Activated T-helper 1 cell treated with anti-CD3 and anti-CD28 coated beads, Interleukin-2, amount 50 U/mL, for 16 hours (primary cell): ENCODE results near the gene AGPS.
"Not testable (repeated sequence)": the region's sequence is repeated elsewhere in the genome, so short reads cannot be mapped to it uniquely, and the experiment has no call there.

Experiments
- DNase-seq, 2 donors: peaks; one replicate each; pipeline ENCODE4 v3.0.0-alpha.2; 2020; ENCODE audit warnings: low read depth in 1 of 2, low spot score in 1 of 2

Gene AGPS

GRCh38 chr2:177466337-177467195 lies 74.0 kb downstream of the AGPS start:
- DNase-seq, result no peak

GRCh38 chr2:177467646-177468045 lies 75.1 kb downstream of the AGPS start:
- no peak for DNase-seq

DNA sequence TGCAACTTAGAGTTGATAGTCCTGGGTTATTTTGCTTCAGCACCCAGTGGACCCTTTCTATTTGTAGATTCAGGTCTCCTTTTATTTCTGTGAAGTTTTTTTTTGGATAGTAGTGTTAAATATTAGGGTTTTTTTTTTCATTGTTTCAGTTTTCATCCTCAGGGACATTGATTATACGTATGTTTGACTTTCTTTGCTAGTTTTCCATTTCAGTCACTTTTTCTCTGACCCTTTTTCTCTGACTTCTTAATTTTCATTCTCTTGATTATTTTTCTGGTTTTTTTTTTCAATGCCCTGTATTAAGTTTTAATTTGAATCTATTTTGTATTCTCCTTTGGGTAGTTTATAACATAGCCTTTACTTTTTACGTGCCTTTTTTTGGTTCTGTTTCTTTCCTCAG lies 79.4 kb downstream of the AGPS start:
- no peak for DNase-seq

GRCh38 chr2:177474301-177474700 lies 81.7 kb downstream of the AGPS start:
- no peak for DNase-seq

GRCh38 chr2:177474998-177475397 lies 82.4 kb downstream of the AGPS start:
- no peak for DNase-seq

DNA sequence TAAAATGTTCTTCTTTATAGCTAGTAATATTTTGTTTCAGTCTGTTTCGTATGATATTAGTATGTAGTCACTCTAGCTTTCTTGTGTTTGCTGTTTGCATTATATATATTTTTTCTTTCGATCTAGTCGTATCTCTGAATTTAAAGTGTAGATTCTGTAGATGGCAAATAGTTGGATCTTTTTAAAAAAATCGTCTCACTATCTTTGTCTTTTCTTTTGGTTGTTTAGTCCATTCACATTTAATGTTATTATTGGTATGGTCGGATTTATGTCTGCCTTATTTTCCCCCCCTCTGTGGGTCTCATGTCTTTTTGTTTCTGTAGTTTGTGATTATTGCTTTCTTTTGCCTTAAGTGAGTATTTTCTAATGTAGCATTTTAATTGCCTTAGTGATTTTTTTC lies 84.3 kb downstream of the AGPS start:
- no peak for DNase-seq

- no peak for DNase-seq
These were observed 85.5 kb downstream of the AGPS start for GRCh38 chr2:177478029-177478428.

DNA sequence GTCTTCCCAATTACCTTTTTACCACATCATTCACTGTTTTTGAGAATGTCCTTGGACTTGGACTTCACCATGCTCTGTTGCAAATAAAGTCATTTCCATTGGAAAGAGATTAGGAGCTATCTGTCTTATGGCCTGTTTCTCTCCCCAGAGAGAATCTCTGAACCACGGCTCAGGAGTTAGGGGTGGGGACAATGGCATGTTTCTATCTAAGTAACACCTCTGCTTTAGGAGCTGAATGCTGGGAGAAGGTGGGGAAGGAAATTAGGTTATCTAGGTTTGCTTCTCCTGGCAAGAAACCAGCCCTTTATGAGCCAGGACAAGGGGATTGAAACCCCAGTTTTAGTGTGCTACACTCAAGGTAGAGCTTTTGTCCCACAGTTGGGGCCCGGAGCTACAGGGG lies 86.3 kb downstream of the AGPS start:
- no peak for DNase-seq

DNA sequence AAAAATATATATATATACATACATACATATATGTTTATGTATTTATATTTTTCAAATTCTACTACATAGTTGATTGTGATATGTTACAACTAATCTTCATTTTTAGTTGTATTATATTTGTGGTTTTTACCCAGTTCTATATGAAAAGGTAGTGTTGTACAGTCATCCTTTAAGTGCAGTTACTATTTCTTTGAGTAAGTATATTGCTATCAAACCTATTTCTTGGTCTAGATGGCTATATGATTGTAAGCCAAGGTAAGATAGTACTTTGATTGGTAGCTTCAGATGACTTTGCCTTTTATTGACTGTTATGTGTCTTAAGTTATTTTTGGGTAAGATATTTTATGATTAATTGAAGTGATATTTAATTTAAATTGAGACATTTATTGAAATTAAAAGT lies 89.6 kb downstream of the AGPS start:
- no peak for DNase-seq

- DNase-seq, result no peak
These were observed 91.0 kb downstream of the AGPS start for GRCh38 chr2:177483531-177483930.

DNA sequence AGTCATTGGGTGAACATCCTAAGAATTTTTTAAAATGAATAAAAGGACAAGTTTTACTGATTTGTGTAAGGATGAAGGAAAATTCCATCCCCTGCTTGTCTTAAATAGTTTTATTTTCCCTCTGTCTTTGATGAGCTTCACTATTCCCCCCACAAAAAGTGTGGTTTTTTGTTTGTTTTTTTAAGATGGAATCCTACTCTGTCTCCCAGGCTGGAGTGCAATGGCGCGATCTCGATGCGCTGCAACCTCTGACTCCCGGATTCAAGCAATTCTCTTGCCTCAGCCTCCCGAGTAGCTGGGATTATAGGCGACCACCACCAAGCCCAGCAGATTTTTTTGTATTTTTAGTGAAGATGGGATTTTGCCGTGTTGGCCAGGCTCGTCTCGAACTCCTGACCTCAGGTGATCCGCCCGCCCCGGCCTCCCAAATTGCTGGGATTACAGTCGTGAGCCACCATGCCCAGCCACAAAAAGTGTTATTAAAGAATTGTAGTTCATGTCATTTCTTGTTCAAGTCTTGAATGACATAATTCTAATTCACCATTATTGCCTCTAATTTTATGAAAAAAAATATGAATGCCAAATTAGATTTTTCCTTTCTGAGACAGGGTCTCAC lies 91.7 kb downstream of the AGPS start:
- DNase-seq, result no peak

DNA sequence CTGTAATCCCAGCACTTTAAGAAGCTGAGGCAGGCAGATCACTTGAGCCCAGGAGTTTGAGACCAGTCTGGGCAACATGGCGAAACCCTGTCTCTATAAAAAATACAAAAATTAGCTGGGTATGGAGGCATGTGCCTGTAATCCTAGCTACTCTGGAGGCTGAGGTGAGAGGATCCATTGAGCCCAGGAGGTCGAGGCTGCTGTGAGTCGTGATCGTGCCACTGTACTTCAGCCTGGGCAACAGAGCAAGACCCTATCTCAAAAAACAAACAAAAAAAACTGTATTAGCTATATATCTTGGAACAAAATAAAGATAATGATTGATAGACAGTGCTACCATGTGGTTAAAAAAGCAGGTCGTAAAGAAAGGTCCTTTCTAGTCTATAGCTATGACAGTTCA lies 93.1 kb downstream of the AGPS start:
- not testable (repeated sequence) for DNase-seq

DNA sequence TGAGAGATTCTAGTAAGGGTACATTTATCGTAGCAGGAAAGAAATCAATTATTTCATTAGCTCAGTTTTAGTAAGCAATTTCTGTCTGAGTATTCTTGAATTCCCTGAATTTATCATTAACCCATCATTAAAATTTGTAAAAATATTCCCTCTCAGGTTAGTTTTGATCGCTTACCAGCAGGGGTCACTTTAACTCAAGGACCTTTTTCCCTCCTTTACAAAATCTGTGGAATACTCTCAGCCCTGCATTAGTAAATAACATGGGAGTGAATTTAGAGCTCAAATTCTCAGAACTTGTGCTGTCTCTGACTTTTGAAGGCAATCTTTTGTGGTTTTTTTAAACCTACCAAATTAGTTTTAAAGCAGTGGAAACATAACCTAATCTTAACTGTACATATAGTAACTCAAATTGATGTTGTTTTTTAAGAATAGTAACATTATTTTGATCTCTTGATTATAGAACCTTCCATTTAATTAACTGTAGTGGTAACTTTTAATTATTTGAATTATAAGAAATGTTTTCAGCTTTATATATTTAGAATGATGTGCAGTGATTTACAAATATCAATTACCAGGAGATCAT lies 97.2 kb downstream of the AGPS start:
- DNase-seq, result no peak

GRCh38 chr2:177495945-177496344 lies 103.4 kb downstream of the AGPS start:
- DNase-seq, result no peak

DNA sequence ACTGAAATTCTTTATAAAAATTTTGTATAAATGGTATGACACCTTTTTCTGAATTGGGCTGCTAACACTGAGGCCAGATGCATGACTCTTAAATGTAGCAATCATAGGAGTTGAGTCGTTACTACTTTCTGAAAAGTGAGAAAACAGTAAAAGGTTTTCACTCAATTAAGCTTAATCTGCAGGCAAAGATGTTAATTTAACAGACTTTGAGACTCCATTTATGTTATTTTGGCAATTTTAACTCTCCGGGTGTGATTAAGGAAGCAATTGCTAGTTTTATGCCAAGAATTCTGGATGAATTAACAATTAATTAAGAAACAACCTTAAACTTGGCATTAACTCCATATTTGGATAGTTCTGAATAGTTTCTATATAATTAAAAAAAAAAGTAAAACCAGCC lies 104.3 kb downstream of the AGPS start:
- DNase-seq, result no peak

GRCh38 chr2:177501186-177501585 lies 108.6 kb downstream of the AGPS start:
- no peak for DNase-seq

- no peak for DNase-seq
These were observed 113.9 kb downstream of the AGPS start for GRCh38 chr2:177506505-177506904.

GRCh38 chr2:177506998-177507397 lies 114.4 kb downstream of the AGPS start:
- DNase-seq, result no peak

DNA sequence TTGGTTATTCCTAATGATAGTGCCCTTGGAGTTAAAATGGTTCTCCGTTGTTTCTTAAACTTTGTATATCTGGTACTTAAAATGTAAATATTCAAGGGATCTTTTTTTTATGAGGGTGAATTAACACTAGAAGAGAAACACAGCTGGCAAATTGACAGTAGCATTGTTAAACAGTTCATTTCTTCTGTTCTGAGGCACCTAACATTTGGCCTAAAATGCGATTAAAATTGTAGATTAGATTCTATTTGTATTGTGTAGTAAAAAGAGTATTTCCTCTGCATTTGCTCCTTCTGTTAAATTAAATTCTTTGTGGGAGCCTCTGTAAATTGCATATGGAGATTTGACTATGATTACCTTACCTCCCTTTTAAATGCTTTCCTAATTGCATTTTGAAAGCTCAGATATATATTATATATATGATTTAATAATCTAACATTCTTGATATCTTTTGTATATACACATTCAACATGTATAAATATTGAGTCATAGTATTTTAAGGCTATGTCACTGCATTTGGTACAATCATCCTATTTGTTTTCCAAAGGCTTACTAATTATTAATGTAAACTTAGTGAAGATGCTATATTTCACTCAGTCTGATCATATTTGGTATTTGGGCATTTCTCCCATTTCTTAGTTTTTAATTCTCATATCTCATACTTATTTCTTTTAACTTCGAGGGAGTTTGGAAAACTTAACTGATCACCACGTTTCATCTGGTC lies 124.4 kb downstream of the AGPS start:
- DNase-seq, result no peak

GRCh38 chr2:177518754-177519153 lies 126.2 kb downstream of the AGPS start:
- no peak for DNase-seq

DNA sequence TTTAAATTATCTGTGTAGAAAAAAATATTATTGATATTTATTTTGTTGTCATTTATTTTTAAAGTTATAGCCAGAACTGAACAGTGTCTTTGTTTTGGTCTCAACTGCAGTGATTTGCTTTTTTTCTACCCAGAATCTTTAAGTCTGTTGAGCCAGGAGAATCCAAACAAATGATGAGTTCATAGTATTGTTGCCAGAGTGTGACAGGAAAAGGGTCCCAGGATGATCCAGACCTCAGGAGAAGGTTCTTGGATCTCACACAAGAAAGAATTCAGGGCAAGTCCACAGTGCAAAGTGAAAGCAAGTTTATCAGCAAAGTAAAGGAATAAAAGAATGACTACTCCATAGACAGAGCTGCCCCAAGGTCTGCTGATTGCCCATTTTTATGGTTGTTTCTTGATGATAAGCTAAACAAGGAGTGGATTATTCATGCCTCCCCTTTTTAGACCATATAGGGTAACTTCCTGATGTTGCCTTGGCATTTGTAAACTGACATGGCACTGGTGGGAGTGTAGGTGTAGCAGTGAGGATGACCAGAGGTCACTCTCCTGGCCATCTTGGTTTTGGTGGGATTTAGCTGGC lies 127.1 kb downstream of the AGPS start:
- no peak for DNase-seq
